Glutamatergic neuron (in vitro differentiated cells): ENCODE results near the gene KRTAP4-5. TPM values are rescaled to one million over a fixed set of nuclear protein-coding genes. Genes with fewer than 3 reads are reported as not detected.
A peak's percentile ranks its signal among the peaks of the same experiment; 100 is the strongest.
"Not testable (repeated sequence)": the region's sequence is repeated elsewhere in the genome, so short reads cannot be mapped to it uniquely, and the experiment has no call there.

ENCODE experiments used
- DNase-seq: peaks from one replicate; pipeline ENCODE4 v3.0.0; 2022
- H3K27ac Mint-ChIP-seq: one replicate; pipeline ENCODE4 v1.8.0; 2020; ENCODE audit warnings: mild to moderate bottlenecking, mixed read lengths, inconsistent platforms; ENCODE audit not compliant: unreplicated experiment
- H3K27me3 Mint-ChIP-seq: one replicate; pipeline ENCODE4 v1.8.0; 2020; ENCODE audit warnings: mild to moderate bottlenecking, moderate library complexity, mixed read lengths, inconsistent platforms; ENCODE audit not compliant: unreplicated experiment
- H3K36me3 Mint-ChIP-seq: one replicate; pipeline ENCODE4 v1.8.0; 2020; ENCODE audit warnings: mild to moderate bottlenecking, mixed read lengths, inconsistent platforms; ENCODE audit not compliant: unreplicated experiment
- H3K4me1 Mint-ChIP-seq: one replicate; pipeline ENCODE4 v1.8.0; 2020; ENCODE audit warnings: mild to moderate bottlenecking, low read depth, mixed read lengths, inconsistent platforms; ENCODE audit not compliant: unreplicated experiment
- H3K4me3 Mint-ChIP-seq: one replicate; pipeline ENCODE4 v1.8.0; 2020; ENCODE audit warnings: mild to moderate bottlenecking, mixed read lengths, inconsistent platforms; ENCODE audit not compliant: unreplicated experiment
- H3K9me3 Mint-ChIP-seq: one replicate; pipeline ENCODE4 v1.8.0; 2020; ENCODE audit warnings: mild to moderate bottlenecking, moderate library complexity, mixed read lengths, inconsistent platforms; ENCODE audit not compliant: unreplicated experiment
- total RNA-seq: library from RNA; stranded (reverse); fragmentation: NEBNext Ultra II Directional; extraction: Animal tissue kit (Norgen Biotek cat#: 25700); gene quantifications from one replicate; pipeline ENCODE4 v1.2.1, GENCODE V29; 2021; ENCODE audit not compliant: unreplicated experiment
- TF ChIP-seq, protein P1 (sequence below): fragments of 200-600 bp; sonication (generic); IDR thresholded peaks from one replicate; pipeline ENCODE4 v1.5.0; 2021; ENCODE audit not compliant: partially characterized antibody, unreplicated experiment

Gene KRTAP4-5
- total RNA-seq, 1 donor from 2014 or later: not detected

GRCh38 chr17:41133880-41134735 lies 15.5 kb downstream of the KRTAP4-5 start:
- Mint-ChIP-seq H3K27ac (no peak overlapping the region), H3K36me3 (no peaks in the 10 kb centered on the region), H3K9me3 (no peaks in the 10 kb centered on the region), H3K27me3 (no peaks in the 10 kb centered on the region), H3K4me1 (no peaks in the 10 kb centered on the region), H3K4me3 (no peak overlapping the region)
- TF ChIP-seq, protein P1, sequence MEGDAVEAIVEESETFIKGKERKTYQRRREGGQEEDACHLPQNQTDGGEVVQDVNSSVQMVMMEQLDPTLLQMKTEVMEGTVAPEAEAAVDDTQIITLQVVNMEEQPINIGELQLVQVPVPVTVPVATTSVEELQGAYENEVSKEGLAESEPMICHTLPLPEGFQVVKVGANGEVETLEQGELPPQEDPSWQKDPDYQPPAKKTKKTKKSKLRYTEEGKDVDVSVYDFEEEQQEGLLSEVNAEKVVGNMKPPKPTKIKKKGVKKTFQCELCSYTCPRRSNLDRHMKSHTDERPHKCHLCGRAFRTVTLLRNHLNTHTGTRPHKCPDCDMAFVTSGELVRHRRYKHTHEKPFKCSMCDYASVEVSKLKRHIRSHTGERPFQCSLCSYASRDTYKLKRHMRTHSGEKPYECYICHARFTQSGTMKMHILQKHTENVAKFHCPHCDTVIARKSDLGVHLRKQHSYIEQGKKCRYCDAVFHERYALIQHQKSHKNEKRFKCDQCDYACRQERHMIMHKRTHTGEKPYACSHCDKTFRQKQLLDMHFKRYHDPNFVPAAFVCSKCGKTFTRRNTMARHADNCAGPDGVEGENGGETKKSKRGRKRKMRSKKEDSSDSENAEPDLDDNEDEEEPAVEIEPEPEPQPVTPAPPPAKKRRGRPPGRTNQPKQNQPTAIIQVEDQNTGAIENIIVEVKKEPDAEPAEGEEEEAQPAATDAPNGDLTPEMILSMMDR: no peak
- DNase-seq: no peak

DNA sequence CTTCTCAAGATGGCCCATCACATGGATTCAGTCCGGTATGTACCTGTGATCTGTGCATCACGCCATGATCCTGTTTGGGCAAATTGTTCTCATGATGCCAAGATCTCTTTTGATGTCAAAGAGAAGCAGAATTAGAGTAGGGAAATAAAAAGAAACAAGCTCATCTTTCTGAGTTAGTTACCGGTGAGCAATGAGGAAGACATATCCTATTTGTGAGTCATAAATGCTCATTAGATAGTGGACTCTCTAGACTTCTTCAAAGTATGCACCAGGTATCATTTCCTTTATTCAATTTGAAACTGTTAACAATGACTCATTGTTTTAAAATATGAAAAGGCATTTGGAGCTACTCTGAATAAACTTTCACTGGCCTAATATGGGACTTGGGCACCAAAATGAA lies 17.6 kb downstream of the KRTAP4-5 start:
- DNase-seq: no peak
- H3K27me3 Mint-ChIP-seq: no peaks in the 10 kb centered on the region
- H3K4me1 Mint-ChIP-seq: no peaks in the 10 kb centered on the region
- no peaks in the 10 kb centered on the region for H3K36me3 Mint-ChIP-seq
- no peak overlapping the region for H3K27ac Mint-ChIP-seq
- no peak overlapping the region for H3K4me3 Mint-ChIP-seq
- TF ChIP-seq, protein P1: no peak
- H3K9me3 Mint-ChIP-seq: no peaks in the 10 kb centered on the region

GRCh38 chr17:41127371-41127770 lies 22.3 kb downstream of the KRTAP4-5 start:
- Mint-ChIP-seq H3K9me3 (peaks cover 10% of the 10 kb centered on the region), H3K4me3 (no peak overlapping the region), H3K4me1 (no peaks in the 10 kb centered on the region), H3K36me3 (peaks cover 13% of the 10 kb centered on the region), H3K27ac (no peak overlapping the region), H3K27me3 (peaks cover 3% of the 10 kb centered on the region)
- DNase-seq: no peak
- TF ChIP-seq, protein P1: no peak

- Mint-ChIP-seq H3K9me3 (peaks cover 12% of the 10 kb centered on the region), H3K4me3 (no peak overlapping the region), H3K27me3 (peaks cover 3% of the 10 kb centered on the region), H3K27ac (no peak overlapping the region), H3K4me1 (no peaks in the 10 kb centered on the region), H3K36me3 (peaks cover 15% of the 10 kb centered on the region)
- TF ChIP-seq, protein P1: no peak
- no peak for DNase-seq
Measured at GRCh38 chr17:41126412-41126811, 23.2 kb downstream of the KRTAP4-5 start.

DNA sequence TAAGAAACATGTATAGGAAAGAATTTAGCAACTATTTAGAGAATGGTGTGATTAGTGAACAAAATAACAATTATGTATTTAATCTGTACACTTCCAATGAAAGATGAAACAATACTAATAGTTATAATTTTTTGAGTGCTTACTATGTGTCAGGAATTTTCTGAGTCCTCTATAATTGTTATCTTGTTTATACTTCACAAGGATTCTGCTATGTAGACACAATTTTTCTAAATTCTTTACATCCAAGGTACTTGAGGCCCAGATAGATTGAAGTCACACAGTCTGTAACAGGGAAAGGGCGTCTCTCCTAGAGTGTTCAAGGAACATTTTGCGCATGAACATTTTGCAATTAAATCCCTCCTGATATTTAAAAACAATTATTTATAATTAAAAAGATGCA lies 24.6 kb downstream of the KRTAP4-5 start:
- H3K27me3 Mint-ChIP-seq: peaks cover 3% of the 10 kb centered on the region
- peaks cover 15% of the 10 kb centered on the region for H3K36me3 Mint-ChIP-seq
- TF ChIP-seq, protein P1: no peak
- no peaks in the 10 kb centered on the region for H3K4me1 Mint-ChIP-seq
- H3K27ac Mint-ChIP-seq: no peak overlapping the region
- peaks cover 12% of the 10 kb centered on the region for H3K9me3 Mint-ChIP-seq
- H3K4me3 Mint-ChIP-seq: no peak overlapping the region
- no peak for DNase-seq

- H3K27me3 Mint-ChIP-seq, DNase-seq, H3K4me1 Mint-ChIP-seq: not testable (repeated sequence)
- Mint-ChIP-seq H3K36me3 (peaks cover 15% of the 10 kb centered on the region), H3K27ac (peak within 1 kb of the TSS; percentile 89), H3K9me3 (peaks cover 12% of the 10 kb centered on the region), H3K4me3 (peak within 1 kb of the TSS; percentile 58)
Measured at GRCh38 chr17:41123991-41124371, 25.6 kb downstream of the KRTAP4-5 start, which contains the start of gene KRTAP4-12. Gene KRTAP4-12 (minus strand): TSS chr17:41124182. CDS start chr17:41124122, 60 bp downstream.

DNA sequence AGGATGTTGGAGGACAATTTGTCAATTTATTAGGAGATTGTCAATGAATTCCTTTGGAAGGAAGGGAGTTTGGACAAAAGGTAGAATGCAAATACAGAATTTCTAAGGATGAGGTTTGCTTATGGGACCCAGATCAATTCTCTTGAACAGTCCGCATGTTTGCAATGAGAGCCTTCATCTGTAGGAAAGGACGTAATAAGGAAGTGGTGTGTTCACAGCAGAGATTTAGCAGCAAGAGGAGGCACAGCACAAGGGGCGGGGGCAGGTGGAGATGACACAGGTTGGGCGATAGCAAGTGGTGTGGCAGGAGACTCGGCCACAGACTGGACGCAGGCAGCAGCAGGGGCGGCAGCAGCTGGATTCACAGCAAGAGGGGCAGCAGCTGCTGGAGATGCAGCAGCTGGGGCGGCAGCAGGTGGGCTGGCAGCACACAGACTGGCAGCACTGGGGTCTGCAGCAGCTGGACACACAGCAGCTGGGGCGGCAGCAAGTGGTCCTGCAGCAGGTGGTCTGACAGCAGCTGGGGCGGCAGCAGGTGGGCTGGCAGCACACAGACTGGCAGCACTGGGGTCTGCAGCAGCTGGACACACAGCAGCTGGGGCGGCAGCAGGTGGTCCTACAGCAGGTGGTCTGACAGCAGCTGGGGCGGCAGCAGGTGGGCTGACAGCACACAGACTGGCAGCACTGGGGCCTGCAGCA lies 26.2 kb downstream of the KRTAP4-5 start:
- not testable (repeated sequence) for H3K4me1 Mint-ChIP-seq, DNase-seq, H3K27me3 Mint-ChIP-seq
- Mint-ChIP-seq H3K27ac (peak overlapping the region; percentile 89), H3K36me3 (peaks cover 15% of the 10 kb centered on the region), H3K9me3 (peaks cover 12% of the 10 kb centered on the region), H3K4me3 (peak overlapping the region; percentile 58)
